HepG2 (cell line): Measurements from ENCODE around the gene BCL2L11. TPM values are rescaled to one million over a fixed set of nuclear protein-coding genes. Genes with fewer than 3 reads are reported as not detected.

Experiments used
- BCL3 ChIP-seq: sonication (generic); formaldehyde crosslinking; IDR thresholded peaks from 2 replicates; pipeline ENCODE4 v1.5.1; 2020; ENCODE audit warnings: mild to moderate bottlenecking, missing genetic modification reagents, moderate library complexity
- DR1 ChIP-seq: sonication (generic); formaldehyde crosslinking; IDR thresholded peaks from 2 replicates; pipeline ENCODE4 v1.8.0; 2021; ENCODE audit warnings: mild to moderate bottlenecking, missing genetic modification reagents, inconsistent platforms
- FOXA3 ChIP-seq: IDR thresholded peaks from 2 replicates; pipeline ENCODE4 v1.6.1; 2016; ENCODE audit warnings: missing genetic modification reagents, missing compliant biosample characterization
- HMGA1 ChIP-seq: sonication (generic); formaldehyde crosslinking; conservative IDR thresholded peaks from 2 replicates; pipeline ENCODE4 v1.4.0; 2020; ENCODE audit warnings: missing genetic modification reagents
- KDM6A ChIP-seq: IDR thresholded peaks from 2 replicates; pipeline ENCODE4 v1.6.1; 2016; ENCODE audit warnings: low read depth
- KLF16 ChIP-seq, 2 experiments: sonication (generic) in 1 of 2; formaldehyde crosslinking in 1 of 2; IDR thresholded peaks; 2 replicates each; pipeline versions ENCODE4 v1.6.1 to v1.8.0; 2016 to 2023; ENCODE audit warnings: missing genetic modification reagents in 2 of 2, missing compliant biosample characterization in 1 of 2
- NR2F6 ChIP-seq, 2 experiments: IDR thresholded peaks; 2 replicates each; pipeline ENCODE4 v1.6.1; 2016; ENCODE audit warnings: antibody characterized with exemption in 1 of 2, mild to moderate bottlenecking in 1 of 2
- THAP11 ChIP-seq: IDR thresholded peaks from 2 replicates; pipeline ENCODE4 v1.6.1; 2016; ENCODE audit warnings: missing biosample characterization, missing genetic modification reagents
- TP53 ChIP-seq: sonication (generic); formaldehyde crosslinking; conservative IDR thresholded peaks from 2 replicates; pipeline ENCODE4 v1.4.0; 2020; ENCODE audit warnings: missing genetic modification reagents
- TRAFD1 ChIP-seq: sonication (generic); formaldehyde crosslinking; IDR thresholded peaks from 2 replicates; pipeline ENCODE4 v1.5.1; 2020; ENCODE audit warnings: missing genetic modification reagents, mild to moderate bottlenecking, borderline replicate concordance
- ZBTB43 ChIP-seq: sonication (generic); formaldehyde crosslinking; conservative IDR thresholded peaks from 2 replicates; pipeline ENCODE4 v1.4.0; 2020; ENCODE audit warnings: missing genetic modification reagents
- ZFAT ChIP-seq: sonication (generic); formaldehyde crosslinking; conservative IDR thresholded peaks from 2 replicates; pipeline ENCODE4 v1.8.1; 2023; ENCODE audit warnings: missing genetic modification reagents, inconsistent platforms
- ZHX2 ChIP-seq, 2 experiments: sonication (generic) in 1 of 2; formaldehyde crosslinking in 1 of 2; IDR thresholded peaks; 2 replicates each; pipeline versions ENCODE4 v1.6.1 to v1.9.0; 2014 to 2022; ENCODE audit warnings: antibody characterized with exemption in 1 of 2, borderline replicate concordance in 1 of 2, inconsistent platforms in 1 of 2, low read depth in 1 of 2, missing genetic modification reagents in 1 of 2
- ZNF292 ChIP-seq: sonication (generic); formaldehyde crosslinking; IDR thresholded peaks from 2 replicates; pipeline ENCODE4 v1.8.1; 2022; ENCODE audit warnings: mild to moderate bottlenecking, low read depth, missing genetic modification reagents, borderline replicate concordance
- ZNF713 ChIP-seq: sonication (generic); formaldehyde crosslinking; IDR thresholded peaks from 2 replicates; pipeline ENCODE4 v1.4.0; 2020; ENCODE audit warnings: mild to moderate bottlenecking, missing genetic modification reagents
- polyA plus RNA-seq, 8 experiments: library from polyadenylated mRNA; depleted of rRNA in 3 of 8; stranded (reverse) in 7 of 8; unstranded in 1 of 8; fragments of >200 nt; fragmentation: Illumina TruSeq in 4 of 8; extraction: Trizol in 4 of 8; gene quantifications; 2 replicates each; pipeline versions ENCODE4 v1.2.1 to v1.2.3, GENCODE V29; 2011 to 2016; ENCODE audit warnings: low read depth in 4 of 8, missing spikeins in 1 of 8, mixed read lengths in 1 of 8; ENCODE audit not compliant: insufficient read depth in 1 of 8
- total RNA-seq, 5 experiments: library from RNA; depleted of rRNA; stranded (reverse); fragments of >200 nt; fragmentation: Illumina TruSeq; extraction: Trizol; gene quantifications; 2 replicates each; pipeline ENCODE4 v1.2.3, GENCODE V29; 2016; ENCODE audit warnings: low read depth in 1 of 5

Gene BCL2L11
- total and polyA plus RNA-seq, 2 of the 13 experiments (the other 11 are each of a cell fraction or from before 2014, with no cell fraction given) = 6.1 to 9.7 TPM

GRCh38 chr2:111121828-111122630, 1.3 kb downstream of the BCL2L11 start (continued):
- TF ChIP-seq TRAFD1 (CRISPR knock-in tag) (no peak), KLF16 (CRISPR knock-in tag; IDR thresholded peaks at IDR 0.05) (0 out of 4 replicates have a peak, but pooled peaks of 1 of the 2 experiments have one; percentile 3), NR2F6 (IDR thresholded peaks at IDR 0.05) (no peak), NR2F6 (CRISPR knock-in tag; IDR thresholded peaks at IDR 0.05) (0 out of 2 replicates have a peak, but pooled peaks have one; percentile 8), HMGA1 (CRISPR knock-in tag) (no peak), FOXA3 (CRISPR knock-in tag) (peak; percentile 51; the same call in 1 of the 2 replicates), ZFAT (0 out of 2 replicates have a peak, but pooled peaks have one; percentile 32), ZNF292 (CRISPR knock-in tag) (peak; percentile 66), ZBTB43 (CRISPR knock-in tag) (peak; percentile 79), ZNF713 (no peak), TP53 (no peak), DR1 (peak; percentile 80), KDM6A (CRISPR knock-in tag) (no peak), THAP11 (CRISPR knock-in tag) (peak; percentile 54), BCL3 (CRISPR knock-in tag) (peak; percentile 24; the same call in 1 of the 2 replicates), ZHX2 (IDR thresholded peaks at IDR 0.05; ENCODE audit: low read depth) (peak; percentile 10; the same call in 1 of the 2 replicates), ZHX2 (CRISPR knock-in tag; IDR thresholded peaks at IDR 0.05; ENCODE audit: borderline replicate concordance) (peak; percentile 23; the same call in 1 of the 2 replicates)
